GM18873 (cell line): Measurements from ENCODE around the gene POLR2E.

ENCODE experiments used
- ATAC-seq: cut with Tn5 transposase; IDR thresholded peaks from one replicate; pipeline ENCODE4 v1.9.1; 2021; ENCODE audit warnings: mild to moderate bottlenecking, moderate library complexity, moderate number of reproducible peaks; ENCODE audit not compliant: unreplicated experiment, low FRiP score

POLR2E gene

DNA sequence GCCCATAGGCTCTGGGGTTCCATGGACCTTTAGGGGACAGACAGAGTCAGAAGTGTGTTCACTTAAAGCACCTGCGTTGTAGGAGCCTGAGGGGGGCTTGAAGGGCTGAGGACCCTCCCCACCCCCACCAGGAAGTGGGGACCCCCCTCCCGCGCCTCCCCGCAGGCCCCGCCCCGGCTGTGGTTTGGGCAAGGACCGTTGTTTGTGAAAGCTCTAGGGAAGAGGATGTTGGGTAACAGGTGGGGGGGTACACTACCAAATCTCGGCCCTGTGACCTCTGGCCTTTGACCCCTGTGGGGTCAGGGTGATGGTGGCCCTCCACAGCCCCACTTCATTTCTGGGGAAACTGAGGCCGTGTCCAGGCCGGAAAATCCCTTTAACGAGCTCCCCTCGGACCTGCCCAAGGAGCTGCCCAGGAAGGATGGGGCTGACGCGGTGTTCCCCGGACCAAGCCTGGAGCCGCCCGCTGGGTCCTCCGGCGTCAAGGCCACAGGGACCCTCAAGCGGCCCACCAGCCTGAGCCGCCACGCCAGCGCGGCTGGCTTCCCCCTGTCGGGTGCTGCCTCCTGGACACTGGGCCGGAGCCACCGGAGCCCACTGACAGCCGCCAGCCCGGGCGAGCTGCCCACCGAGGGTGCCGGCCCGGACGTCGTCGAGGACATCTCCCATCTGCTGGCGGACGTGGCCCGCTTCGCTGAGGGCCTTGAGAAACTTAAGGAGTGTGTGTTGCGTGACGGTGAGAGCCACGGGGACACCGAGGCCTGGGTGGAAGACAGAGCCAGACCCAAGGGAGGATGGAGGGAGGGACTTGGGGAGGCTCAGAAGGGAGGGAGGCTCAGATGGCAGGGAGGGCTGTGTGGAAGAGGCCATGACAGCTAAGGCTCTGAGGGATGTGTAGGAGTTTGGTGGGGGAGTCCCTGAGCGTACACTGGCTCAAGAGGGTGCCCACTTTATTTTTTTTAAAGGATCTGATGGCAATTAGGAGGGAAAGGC is 26.9 kb downstream of the POLR2E start:
- ATAC-seq: no peak

DNA sequence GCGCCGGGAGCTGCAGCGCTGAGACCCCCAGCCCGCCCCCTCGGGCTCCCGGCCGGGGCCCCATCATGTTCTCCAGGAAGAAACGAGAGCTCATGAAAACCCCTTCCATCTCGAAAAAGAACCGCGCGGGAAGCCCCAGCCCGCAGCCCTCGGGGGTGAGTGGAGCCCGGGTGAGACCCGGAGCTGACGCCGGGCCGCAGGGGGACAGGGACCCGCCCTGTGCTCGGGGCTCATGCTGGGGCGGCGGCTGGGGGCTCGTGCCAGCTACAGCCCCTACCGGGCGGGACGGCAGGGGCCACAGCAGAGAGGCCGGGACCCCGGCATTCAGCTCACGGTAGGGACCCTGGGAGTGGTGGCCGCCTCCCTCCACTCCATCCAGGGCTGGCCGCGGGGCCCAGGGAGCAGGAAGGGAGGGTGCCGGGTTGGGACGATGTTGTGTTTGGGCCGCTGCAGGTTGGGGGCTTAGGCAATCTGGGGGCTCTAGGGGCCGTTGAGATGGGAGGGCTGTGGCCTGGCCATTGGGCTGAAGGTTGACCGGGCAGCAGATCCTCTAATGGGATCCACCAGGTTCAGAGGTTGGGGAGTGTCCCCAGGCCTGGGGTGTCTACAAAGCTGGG is 27.7 kb downstream of the POLR2E start:
- ATAC-seq: no peak

DNA sequence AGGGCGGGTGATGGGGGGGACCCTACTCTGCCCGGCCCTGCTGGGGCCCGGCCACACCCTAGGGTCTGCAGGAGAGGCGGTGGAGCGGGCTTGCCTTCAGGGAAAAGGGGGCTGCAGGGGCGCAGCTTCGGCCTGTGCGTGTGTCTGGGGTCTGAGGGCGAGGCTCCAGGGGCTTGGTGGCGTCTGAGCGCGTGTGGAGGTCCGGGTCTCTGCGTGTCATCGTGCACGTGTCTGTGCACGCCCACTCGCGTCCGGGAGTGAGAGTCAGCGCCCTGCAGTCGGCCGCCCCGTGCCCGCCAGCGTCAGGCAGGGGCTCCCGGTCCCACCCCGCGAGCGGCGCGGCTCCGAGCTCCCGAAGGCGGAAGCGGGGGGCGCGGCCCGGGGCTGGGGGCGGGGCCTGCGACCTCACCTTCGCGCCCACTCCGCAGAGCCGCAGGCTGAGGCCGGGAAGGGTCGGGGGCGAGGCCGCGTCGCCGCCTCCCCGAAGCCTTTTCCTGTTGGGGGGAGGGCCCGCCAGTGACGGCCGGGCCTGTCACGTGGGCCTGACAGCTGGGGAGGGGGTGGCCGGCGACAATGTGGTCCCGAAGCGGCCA is 28.3 kb downstream of the POLR2E start, which contains the start of gene ARHGAP45:
Gene ARHGAP45 (plus strand): TSS at position 420 of the 593 bp plus-strand sequence. CDS start 239 bp downstream, outside the sequence.
- ATAC-seq: no peak

DNA sequence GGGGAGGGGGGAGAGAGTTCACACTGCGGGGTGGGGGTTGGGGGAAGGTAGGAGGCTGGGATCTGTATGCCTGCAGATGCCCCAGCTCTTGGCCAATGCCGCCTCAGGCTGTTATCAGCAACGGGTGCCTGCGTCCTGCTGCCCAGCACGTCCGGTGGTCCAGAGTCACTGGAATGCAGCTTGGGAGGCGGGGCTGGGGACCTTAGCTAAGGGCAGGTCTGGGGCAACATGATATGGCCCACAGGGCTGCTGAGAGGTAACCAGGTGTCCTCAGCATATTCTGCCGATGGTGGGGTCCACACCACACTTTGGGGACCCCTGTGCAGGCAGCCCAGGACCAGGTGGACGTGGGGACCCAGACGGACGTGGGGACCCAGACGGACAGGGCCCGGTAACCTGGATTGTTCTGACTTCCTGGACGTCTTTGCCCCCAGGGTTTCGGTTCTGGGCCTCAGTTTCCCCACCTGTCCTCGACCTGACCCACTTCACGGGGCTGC is 28.9 kb downstream of the POLR2E start:
- ATAC-seq: no peak

DNA sequence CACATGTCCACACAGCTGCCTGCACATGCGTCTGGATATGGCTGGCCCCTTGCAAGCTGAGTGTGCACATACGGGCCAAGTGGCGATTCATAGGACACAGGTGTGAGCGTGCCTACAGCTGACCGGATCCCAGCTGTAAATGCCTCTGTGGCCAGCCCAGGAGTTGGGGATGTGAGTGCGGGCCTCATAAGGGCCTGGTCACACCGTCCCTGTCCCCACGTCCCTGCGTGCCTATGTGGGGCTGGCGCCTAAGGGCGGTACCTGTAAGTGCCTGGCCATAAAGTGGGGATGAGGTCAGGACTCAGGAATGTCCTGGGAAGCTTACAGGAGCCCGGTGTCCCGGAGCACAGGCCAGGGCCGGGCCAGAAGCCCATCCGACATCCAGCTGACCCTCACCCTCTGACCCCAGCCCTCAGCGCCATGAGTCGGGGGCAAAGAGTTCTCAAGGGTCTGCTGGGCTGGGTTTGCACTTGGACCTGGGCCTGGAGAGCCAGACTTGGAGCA is 29.5 kb downstream of the POLR2E start:
- ATAC-seq: no peak

DNA sequence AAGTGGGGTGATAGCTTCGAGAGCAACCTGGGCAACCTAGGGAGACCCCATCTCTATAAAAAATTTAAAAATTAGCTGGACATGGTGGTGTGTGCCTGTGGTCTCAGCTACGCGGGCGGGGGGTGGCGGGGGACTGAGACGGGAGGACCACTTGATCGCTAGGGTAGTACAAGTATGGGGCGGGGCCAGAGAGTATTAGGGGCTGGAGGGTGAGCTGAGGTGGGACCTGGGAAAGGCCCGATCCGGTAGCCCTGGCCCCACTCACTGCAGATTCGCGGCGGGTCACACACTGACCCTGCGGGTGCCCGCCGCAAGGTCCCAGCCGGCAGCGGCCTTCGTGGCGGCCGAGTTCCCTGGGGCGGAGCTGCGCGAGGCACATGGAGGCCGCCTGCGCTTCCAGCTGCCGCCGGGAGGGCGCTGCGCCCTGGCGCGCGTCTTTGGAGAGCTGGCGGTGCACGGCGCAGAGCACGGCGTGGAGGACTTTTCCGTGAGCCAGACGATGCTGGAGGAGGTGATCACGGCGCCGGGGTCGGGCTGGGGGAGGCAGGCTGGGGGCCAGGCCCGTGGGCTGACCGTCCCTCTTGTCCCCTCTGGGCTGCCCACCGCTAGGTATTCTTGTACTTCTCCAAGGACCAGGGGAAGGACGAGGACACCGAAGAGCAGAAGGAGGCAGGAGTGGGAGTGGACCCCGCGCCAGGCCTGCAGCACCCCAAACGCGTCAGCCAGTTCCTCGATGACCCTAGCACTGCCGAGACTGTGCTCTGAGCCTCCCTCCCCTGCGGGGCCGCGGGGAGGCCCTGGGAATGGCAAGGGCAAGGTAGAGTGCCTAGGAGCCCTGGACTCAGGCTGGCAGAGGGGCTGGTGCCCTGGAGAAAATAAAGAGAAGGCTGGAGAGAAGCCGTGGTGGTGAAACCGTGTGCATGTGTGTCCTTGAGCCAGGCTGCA is 30.2 kb downstream of the POLR2E start:
- ATAC-seq: no peak

DNA sequence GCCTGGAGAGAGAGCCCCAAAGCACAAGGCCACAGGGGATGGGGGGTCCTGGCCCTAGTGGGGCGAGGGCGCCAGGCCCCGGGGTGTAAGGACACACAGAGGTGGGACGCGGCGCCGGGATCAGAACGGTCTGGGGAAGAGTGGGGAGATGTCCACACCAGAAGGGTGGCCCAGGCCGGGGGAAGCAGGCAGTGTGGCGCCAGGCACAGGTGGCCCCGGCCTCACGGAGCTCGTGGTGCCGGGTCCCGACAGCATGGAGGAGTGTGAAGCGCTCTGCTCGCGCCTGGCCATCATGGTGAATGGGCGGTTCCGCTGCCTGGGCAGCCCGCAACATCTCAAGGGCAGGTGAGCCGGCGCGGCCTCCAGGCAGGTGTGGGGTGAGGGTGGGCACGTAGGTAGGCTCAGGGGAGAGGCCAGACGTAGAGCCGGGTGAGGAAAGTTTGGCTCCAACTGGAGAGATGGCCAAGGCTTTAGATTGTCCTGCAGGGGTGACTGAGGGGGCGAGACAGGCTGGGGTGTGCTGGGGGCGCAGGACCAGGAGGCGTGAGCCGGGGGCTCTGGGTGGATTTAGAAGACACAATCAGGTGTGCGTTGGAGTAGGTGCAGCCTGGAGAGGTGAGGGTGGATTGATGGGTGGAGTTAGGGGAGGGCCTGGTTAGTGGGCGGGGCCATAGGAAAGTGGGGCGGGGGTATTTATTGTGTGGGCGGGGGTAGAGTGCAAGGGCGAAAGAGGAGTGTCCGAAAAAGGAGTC is 31.1 kb downstream of the POLR2E start:
- ATAC-seq: no peak

DNA sequence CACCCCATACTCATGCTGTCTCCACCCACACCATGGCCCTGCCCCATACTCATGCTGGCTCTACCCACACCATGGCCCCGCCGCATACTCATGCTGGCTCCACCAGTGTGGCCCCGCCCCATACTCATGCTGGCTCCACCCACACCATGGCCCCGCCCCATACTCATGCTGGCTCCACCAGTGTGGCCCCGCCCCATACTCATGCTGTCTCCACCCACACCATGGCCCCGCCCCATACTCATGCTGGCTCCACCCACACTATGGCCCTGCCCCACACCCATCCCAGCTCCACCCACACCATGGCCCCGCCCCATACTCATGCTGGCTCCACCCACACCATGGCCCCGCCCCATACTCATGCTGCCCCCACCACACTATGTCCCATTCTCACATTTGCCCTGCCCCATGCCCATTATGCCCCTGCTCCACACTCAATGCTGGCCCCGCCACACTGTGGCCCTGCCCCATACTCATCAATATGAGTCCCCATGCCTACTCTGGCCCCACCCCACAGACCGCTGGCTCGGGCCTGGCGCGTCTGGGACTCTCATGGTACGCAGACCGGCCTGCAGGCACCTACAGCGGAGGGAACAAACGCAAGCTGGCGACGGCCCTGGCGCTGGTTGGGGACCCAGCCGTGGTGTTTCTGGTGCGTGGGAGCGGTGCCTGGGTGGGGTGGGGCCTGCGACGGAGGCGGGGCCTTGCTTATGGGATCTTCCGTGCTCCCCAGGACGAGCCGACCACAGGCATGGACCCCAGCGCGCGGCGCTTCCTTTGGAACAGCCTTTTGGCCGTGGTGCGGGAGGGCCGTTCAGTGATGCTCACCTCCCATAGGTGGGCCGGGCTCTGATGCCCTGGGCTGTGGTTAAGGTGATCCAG is 31.9 kb downstream of the POLR2E start:
- no peak for ATAC-seq

DNA sequence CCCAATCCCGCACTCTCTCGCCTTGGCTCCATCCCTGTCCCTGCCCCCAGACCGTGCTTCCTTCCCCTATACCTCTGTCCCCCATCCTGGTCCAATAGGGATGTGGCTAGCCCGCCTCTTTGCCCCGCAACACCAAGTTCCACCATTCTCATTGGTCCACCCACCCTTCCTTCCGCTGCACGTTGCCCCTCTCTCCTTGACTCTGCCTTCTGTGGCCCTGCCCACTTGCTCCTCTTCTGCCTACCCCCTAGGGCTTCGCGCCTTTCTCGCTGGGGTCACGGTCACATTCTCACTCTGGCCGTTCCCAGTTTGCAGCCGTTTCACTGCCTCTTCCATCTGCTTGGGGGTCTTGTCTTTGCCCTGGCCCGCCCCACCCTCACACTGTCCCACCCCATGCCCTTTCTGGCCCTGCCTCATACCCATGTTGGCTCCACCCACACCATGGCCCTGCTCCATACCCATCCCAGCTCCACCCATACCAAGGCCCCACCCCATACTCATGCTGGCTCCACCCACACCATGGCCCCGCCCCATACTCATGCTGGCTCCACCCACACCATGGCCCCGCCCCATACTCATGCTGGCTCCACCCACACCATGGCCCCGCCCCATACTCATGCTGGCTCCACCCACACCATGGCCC is 32.7 kb downstream of the POLR2E start:
- ATAC-seq: no peak

DNA sequence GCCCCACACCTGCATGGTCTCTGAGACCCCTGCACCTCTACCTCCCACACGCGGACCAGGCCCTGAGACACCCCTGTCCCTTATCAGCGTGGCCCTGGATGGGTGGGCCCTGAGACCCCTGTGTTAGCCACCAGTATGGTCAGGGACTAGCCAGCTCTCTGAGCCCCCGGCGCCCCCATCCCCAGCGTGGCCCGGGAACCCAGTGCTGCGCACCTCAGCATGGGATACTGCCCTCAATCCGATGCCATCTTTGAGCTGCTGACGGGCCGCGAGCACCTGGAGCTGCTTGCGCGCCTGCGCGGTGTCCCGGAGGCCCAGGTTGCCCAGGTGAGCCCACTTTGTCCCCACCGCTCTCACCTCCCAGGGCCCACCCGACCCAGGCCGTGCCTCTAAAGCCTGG is 33.2 kb downstream of the POLR2E start:
- no peak for ATAC-seq

DNA sequence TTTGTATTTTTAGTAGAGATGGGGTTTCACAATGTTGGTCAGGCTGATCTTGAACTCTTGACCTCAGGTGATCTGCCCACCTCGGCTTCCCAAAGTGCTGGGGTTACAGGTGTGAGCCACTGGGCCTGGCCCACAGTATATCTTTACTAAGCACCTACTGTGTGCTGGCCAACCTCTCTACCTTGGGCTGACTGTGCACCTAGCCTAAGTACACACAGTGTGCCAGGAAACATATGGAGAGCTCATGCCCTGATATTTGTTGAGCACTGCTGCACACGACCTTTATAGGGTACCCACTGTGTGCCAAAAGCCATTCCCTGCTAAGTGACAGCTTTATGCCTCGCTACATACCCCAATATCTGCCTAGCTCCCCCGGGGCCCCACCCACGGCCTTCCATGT is 34.5 kb downstream of the POLR2E start:
- ATAC-seq: no peak

DNA sequence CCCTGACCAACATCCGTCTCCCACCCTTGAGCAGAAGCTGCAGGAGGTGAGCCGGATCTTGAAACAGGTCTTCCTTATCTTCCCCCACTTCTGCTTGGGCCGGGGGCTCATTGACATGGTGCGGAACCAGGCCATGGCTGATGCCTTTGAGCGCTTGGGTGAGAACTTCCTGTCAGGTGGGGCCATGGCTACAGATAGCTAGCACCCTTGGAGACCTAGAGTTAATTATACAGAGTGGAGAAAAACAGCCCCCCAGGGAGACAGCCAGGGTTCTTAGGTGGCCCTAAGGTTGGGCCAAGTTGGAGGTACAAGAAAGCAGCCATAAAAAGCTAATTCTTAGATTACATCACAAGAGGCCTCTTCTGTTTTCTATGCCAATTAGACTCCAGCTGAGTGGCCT is 37.1 kb downstream of the POLR2E start:
- no peak for ATAC-seq

DNA sequence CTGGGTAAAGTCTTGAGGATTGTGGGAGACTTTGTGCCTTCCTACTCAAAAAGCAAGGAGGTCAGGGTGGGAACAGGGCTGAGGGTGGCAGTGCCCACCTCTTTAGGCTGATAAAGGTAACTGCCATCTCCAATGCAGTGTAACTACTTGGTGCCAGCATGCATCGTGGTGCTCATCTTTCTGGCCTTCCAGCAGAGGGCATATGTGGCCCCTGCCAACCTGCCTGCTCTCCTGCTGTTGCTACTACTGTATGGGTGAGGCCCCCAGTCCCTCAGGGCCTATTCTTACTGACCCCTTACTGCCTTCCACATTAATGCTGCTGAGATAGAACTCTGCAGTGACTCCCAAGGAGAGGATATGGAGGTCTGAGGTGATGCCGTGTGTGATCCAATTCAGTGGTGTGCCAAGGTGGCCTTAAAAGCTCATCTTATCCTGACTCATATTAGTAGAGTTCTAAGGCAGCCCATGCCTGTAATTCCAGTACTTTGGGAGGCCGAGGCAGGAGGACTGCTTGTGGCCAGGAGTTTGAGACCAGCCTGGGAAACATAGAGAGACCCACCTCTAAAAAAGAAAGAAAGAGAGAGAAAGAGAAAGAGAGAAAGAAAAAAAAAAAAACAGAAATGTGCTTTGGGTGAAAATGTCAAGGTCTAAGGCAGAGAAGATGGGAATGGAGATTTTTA is 37.9 kb downstream of the POLR2E start:
- ATAC-seq: no peak

DNA sequence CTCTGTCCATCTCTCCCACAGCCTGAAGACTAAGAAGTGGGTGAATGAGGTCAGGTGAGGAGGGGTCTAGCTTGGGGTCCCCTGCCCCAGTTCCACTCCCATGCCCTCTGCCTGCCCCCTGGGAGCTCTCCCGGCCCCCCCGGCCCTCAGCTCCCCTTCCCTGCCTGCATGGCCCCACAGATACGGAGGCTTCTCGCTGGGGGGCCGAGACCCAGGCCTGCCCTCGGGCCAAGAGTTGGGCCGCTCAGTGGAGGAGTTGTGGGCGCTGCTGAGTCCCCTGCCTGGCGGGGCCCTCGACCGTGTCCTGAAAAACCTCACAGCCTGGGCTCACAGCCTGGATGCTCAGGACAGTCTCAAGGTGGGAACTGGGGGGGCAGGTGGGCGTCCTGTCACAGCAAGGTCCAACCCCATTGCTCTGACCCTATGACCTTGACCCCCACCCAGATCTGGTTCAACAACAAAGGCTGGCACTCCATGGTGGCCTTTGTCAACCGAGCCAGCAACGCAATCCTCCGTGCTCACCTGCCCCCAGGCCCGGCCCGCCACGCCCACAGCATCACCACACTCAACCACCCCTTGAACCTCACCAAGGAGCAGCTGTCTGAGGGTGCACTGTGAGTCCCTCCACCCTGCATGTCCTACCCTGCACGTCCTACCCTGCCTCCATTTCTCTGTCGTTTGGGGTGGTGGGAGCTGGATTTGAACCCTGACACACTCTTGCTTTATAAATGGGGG is 39.1 kb downstream of the POLR2E start:
- ATAC-seq: no peak

DNA sequence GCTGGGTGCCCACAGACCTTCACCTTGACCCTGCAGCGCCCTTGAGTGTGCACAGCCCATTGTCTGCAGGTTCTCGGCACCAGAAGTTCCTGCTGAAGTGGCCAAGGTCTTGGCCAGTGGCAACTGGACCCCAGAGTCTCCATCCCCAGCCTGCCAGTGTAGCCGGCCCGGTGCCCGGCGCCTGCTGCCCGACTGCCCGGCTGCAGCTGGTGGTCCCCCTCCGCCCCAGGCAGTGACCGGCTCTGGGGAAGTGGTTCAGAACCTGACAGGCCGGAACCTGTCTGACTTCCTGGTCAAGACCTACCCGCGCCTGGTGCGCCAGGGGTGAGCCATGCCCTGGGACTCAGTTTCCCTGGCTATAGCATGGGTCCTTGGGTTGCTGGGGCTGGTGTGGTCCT is 40.1 kb downstream of the POLR2E start:
- ATAC-seq: no peak
